Inflammatory macrophage (primary cell): ENCODE results near the gene TBC1D17.
A peak's percentile ranks its signal among the peaks of the same experiment; 100 is the strongest.
"Not testable (repeated sequence)": the region's sequence is repeated elsewhere in the genome, so short reads cannot be mapped to it uniquely, and the experiment has no call there.

Source experiments
- DNase-seq, 2 donors: peaks; one replicate each; pipeline ENCODE4 v3.0.0-alpha.2; 2020 to 2022

Gene TBC1D17

GRCh38 chr19:49923055-49924003, 45.8 kb downstream of the TBC1D17 start:
- DNase-seq, result peak; percentile 37 to 65

DNA sequence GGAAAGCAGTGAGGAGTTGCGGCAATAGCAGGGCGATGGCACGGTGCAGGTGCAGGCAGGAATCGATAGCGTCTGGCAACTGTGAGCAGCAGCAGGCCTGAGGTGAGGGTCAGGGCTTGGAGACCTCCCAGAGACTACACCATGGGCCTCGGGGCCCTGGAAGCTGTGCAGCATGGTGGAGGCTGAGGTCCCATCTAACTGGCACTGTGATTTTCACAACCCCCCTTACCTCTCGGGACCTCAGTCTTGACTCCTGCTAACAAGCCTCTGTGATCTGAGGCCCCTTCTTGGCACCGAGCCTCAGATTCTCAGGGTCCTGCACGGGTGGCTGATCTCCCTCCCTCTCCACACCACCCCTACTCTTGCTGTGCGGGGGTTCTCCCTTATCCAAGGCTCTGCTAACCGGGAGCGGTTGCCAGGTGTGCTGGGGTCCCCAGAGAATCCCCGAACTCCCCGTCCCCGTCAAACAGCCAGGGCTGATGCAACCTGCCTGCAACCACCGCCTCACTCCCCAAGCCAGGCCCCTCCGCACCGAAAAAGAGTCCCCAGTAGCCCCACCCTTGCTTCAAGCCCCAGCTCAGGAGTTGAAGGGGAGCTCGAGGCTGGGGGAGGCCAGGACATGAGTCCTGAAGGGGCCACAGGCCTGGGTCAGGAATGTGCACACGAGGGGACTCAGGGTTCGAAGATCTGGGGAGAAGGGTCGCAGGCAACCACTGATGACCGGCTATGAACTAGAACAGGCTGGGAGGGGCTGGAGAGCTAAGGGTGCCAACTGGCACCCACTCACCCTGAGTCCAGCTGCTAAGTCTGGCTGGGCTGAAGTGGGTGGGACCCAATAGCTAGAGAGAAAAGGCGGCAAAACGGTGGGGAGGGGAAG, 46.7 kb downstream of the TBC1D17 start:
- DNase-seq, result no peak

GRCh38 chr19:49924881-49925210, 47.3 kb downstream of the TBC1D17 start:
- DNase-seq, result not testable (repeated sequence)

GRCh38 chr19:49925486-49925885, 48.0 kb downstream of the TBC1D17 start:
- DNase-seq, result no peak

GRCh38 chr19:49926515-49926914, 49.0 kb downstream of the TBC1D17 start:
- DNase-seq, result no peak

DNA sequence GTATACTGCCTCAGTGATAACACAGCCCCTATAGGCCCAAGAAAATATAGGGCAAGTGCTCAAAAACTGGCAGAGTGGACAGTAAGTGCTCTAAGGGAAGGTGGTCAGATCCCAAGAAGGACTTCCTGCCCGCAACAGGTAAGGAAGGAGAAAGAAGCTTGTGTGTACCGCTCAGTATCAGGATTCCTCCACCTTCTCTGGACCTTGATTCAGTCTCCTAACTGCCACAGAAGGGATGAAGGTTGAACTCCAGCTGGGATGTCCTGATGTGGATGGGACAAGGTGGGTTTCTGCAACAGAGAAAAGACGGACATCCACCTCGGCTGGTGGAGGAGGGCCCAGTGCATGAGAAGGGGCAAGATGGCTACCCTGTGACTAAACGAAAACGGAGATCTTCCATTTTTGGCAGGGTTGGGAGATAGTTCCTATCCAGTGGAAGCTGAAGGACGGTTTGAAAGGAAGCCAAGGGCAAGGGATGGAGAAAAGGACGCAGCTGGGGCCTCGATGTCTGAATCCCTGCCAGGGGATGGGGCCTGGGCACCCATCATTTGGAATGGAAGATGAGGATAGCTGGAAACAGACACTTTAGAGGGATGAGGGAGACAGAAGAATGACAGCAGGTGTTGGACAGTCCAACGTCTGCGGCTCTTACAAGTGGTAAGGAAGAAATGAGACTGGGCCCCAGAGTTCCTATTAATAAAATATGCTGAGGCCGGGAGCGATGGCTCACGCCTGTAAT, 50.2 kb downstream of the TBC1D17 start:
- no peak for DNase-seq

GRCh38 chr19:49929121-49929610, 51.7 kb downstream of the TBC1D17 start, which contains the start of the genes ATF5 and NUP62:
Gene ATF5, plus strand, starts transcription at chr19:49929205. Its CDS starts 1,646 bp downstream, at chr19:49930851.
Gene NUP62, minus strand, starts transcription at chr19:49929504. Its CDS starts 19,697 bp downstream, at chr19:49909807.
- DNase-seq, result peak; percentile 86 to 91

DNA sequence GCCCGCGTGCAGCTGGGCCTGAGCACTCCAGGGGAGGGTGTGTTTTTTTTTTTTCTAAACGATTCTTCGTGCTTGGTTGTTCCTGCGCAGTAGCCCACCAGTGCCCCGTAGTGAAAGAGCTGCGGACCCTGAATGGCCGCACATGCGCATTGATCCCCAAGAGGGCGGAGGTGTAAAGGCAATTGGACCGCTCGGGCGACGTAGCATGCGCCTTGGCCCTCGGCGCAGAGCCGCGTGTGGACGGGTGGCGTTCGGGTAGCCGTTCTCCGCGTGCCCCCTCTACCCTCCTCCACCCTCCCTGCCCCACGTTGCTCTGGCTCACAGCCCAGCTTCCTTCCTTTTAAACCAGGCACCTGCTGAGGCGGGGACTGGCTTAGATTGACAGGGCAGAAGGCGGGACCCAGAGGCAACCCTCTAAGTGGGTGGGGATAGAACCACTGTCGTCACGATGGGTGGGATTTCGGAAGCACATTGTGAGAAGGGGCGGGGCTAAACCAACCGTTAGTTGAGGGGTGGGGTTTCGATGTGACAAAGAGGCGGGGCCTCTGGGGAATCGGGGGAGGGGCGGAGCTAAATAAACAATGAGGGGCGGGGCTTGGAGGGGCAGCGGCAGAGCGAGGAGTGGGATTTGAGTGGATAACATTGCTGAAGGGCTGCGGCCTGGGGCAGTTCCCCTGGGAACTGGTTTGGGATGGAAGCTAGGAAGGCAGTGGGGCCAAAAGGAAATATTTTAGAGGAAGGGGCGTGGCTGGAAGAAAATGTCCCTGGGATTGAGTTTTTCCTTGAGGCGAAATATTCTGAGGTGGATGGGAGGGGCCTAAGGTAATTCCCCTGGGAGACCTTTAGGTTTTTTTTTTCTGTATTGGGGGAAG, 52.3 kb downstream of the TBC1D17 start:
- DNase-seq, result peak; percentile 94 to 95

- DNase-seq, result no peak
Observed at GRCh38 chr19:49930483-49931011, 53.0 kb downstream of the TBC1D17 start.

- DNase-seq, result no peak
Observed at GRCh38 chr19:49931293-49932040, 54.0 kb downstream of the TBC1D17 start.

DNA sequence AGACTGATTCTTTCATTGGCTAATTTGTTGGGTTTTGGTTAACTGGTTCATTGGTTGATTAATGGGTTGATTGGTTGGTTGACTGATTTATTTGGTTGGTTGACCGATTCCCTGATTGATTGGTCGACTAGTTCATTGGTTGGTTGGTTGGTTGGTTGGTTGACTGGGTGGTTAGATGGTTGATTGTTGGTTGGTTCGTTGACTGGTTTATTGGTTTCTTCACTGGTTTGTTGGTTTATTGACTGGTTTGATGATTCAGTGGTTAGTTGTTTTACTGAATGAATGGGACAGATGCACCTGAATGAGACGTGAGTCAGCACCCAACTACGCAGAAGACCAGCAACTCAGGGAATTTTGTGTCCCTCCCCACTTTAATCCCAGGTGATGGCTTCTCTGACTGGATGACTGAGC, 54.5 kb downstream of the TBC1D17 start:
- DNase-seq, result no peak

DNA sequence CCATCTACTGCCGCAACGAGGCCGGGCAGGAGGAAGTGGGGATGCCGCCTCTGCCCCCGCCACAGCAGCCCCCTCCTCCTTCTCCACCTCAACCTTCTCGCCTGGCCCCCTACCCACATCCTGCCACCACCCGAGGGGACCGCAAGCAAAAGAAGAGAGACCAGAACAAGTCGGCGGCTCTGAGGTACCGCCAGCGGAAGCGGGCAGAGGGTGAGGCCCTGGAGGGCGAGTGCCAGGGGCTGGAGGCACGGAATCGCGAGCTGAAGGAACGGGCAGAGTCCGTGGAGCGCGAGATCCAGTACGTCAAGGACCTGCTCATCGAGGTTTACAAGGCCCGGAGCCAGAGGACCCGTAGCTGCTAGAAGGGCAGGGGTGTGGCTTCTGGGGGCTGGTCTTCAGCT, 55.2 kb downstream of the TBC1D17 start:
- no peak for DNase-seq

DNA sequence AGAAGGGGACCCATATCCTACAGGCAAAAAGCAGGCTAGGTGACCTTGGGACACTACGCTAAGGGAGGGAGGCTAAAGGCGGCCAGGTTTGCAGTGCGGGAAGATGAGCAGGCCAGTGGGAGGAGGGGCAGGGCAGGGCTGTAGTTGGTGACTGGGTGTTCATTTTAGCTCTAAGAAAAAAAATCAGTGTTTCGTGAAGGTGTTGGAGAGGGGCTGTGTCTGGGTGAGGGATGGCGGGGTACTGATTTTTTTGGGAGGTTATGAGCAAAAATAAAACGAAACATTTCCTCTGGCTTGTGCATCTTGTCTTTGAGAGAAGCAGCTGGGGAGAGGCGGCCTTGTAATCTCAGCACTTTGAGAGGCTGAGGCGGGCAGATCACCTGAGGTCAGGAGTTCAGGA, 56.1 kb downstream of the TBC1D17 start:
- no peak for DNase-seq

GRCh38 chr19:49936549-49936948, 59.0 kb downstream of the TBC1D17 start:
- DNase-seq, result no peak

DNA sequence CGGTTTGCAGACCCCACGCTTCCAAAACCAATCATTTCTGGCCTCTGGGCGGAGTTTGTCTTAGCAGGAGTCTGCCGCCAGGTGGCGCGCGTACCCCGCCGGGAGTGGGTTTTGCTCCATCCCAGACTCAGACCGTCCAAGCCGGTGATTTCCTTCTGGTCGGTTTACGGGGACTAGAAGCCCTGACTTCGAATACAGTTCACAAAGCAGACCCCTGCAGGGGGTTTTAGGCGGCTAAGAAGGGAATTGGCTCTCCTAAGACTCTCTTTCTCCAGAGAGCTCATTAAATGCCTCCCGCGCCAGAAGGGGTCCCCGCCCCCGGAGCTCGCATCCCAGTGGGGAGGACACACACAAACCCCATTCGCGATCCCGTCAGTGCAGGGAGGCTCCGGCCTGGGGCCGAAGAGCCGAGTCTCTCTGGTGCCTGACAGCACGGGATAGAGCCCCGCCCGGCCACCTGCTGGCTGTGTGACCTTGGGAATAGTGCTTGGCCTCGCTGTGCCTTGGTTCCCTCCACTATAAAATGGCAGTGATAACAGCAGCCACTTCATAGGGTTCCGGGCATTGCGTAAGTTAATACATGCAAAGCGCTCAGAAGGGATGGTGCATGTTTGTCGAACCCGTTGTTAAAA, 60.4 kb downstream of the TBC1D17 start:
- DNase-seq, result peak; percentile 75 to 80
